ENCODE data around the gene DISC1. TPM values are rescaled to one million over a fixed set of nuclear protein-coding genes. Genes with fewer than 3 reads are reported as not detected.

Gene DISC1
- total RNA-seq, 3 donors from 2014 or later: 4.8 to 11.3 (median 8.9) TPM

DNA sequence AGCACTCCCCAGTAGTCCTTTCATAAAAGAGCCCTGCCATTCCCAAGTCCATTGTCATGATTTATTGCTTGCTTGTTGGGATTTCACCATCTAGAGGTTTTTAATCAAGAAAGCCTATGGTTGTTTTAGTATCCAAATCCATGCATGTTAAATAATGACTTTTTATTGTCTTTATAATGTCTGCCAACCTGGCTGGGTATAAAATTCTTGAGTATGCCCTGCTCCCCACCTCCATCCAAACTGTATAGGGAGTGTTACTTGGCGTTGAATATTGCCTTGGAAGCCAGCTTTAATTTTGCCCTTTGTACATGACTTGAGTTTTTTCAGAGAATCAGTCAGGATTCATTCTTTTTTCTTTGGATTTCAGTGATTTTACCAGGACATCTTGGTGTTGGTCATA lies 44.2 kb downstream of the DISC1 start:
- H3K4me3 ChIP-seq: no peak overlapping the region
- peaks cover 8% of the 10 kb centered on the region for H3K4me1 ChIP-seq (ENCODE audit: low read depth)
- H3K9me3 ChIP-seq: peaks cover 16% of the 10 kb centered on the region
- intact Hi-C loops (cut with DNase I, micrococcal nuclease): no loop called here
- TF ChIP-seq, protein P1, sequence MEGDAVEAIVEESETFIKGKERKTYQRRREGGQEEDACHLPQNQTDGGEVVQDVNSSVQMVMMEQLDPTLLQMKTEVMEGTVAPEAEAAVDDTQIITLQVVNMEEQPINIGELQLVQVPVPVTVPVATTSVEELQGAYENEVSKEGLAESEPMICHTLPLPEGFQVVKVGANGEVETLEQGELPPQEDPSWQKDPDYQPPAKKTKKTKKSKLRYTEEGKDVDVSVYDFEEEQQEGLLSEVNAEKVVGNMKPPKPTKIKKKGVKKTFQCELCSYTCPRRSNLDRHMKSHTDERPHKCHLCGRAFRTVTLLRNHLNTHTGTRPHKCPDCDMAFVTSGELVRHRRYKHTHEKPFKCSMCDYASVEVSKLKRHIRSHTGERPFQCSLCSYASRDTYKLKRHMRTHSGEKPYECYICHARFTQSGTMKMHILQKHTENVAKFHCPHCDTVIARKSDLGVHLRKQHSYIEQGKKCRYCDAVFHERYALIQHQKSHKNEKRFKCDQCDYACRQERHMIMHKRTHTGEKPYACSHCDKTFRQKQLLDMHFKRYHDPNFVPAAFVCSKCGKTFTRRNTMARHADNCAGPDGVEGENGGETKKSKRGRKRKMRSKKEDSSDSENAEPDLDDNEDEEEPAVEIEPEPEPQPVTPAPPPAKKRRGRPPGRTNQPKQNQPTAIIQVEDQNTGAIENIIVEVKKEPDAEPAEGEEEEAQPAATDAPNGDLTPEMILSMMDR (IDR thresholded peaks at IDR 0.05): no peak
- DNase-seq: no peak
- ATAC-seq: no peak
- H3K36me3 ChIP-seq (ENCODE audit: low read depth): no peaks in the 10 kb centered on the region

DNA sequence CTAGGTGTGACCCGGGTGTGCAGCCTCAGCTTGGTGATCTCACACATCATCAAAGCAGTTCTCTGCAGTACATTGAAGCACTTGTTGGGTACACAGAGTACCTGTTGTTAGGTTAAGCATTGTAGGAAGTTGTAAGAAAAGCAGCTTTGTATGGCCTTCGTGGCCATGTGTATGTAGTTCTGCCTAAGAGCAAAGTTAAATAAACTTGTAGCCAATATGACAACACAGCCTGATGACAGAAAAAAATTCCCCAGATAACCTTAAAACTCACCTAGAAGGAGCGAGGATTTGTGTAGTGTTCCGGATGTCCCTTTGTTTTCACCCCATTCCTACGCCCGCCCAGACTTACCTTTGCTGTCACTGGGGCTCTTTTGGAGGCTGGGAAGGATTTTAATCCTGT lies 48.0 kb downstream of the DISC1 start:
- ATAC-seq (peak; percentile 86), DNase-seq (no peak)
- intact Hi-C loops (cut with DNase I, micrococcal nuclease): no loop called here
- no peaks in the 10 kb centered on the region for H3K36me3 ChIP-seq (ENCODE audit: low read depth)
- no peaks in the 10 kb centered on the region for H3K4me1 ChIP-seq (ENCODE audit: low read depth)
- TF ChIP-seq, protein P1 (IDR thresholded peaks at IDR 0.05): no peak
- peaks cover 12% of the 10 kb centered on the region for H3K9me3 ChIP-seq
- H3K4me3 ChIP-seq: no peak overlapping the region

DNA sequence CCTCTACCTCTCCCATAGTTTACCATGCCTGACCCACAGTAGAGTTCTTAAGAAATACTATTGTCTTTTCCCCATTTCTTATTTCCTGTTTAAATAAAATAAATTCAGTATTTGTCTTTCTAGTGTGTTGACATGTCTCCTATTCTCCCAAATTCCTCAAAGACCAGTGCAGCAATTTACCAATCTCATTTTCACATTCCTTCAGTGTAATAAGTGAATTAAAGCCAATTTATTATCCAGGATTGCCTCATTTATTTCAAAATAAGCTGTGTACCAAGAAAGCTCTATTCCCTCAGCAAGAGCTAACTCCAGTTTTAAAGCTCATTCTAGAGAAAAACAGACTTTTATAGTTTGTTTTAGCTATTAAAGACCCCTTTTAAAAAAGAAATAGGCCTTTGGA lies 49.9 kb downstream of the DISC1 start:
- Histone ChIP-seq H3K4me3 (no peak overlapping the region), H3K36me3 (ENCODE audit: low read depth) (no peaks in the 10 kb centered on the region), H3K4me1 (ENCODE audit: low read depth) (no peaks in the 10 kb centered on the region), H3K9me3 (no peaks in the 10 kb centered on the region)
- TF ChIP-seq, protein P1 (IDR thresholded peaks at IDR 0.05): no peak
- ATAC-seq: no peak
- intact Hi-C loops (cut with DNase I, micrococcal nuclease): no loop called here
- no peak for DNase-seq

DNA sequence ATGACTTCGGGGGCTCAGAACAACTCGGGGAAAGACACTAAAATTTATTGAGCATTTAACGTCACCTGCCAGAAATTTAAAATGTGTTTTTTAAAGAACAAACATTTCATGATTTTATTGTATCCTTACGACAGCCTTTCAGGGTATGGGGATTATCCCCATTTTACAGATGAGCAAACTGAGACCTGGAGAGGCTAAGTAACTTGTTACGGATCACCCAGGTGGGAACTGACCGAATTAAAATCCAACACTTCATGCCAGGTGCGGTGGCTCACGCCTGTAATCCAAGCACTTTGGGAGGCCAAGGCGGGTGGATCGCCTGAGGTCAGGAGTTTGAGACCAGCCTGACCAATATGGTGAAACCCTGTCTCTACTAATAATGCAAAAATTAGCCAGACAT lies 50.9 kb downstream of the DISC1 start:
- Histone ChIP-seq H3K4me1 (ENCODE audit: low read depth) (peaks cover 2% of the 10 kb centered on the region), H3K4me3 (no peak overlapping the region), H3K36me3 (ENCODE audit: low read depth) (no peaks in the 10 kb centered on the region), H3K9me3 (no peaks in the 10 kb centered on the region)
- no peak for ATAC-seq
- intact Hi-C loops (cut with DNase I, micrococcal nuclease): no loop called here
- no peak for DNase-seq
- TF ChIP-seq, protein P1 (IDR thresholded peaks at IDR 0.05): no peak

DNA sequence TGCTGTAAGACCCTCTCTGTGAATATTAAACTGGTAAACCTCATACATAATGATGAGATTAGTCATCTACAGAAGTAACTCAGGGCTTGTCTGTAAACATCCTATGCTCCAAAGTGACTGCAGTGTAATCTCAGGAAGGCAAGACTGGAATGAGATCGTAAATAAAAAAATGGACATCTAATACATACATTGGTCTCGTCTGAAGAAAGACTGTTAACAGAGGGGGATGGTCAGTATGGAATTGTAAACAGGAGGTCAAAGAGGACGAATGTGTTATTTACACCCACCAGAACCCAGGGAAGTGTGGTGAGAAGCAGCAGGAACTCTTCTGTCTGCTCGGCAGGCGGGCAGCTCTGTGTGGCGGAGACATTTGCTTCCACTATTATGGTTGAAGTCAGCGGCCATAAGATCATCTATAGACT lies 51.4 kb downstream of the DISC1 start:
- TF ChIP-seq, protein P1 (IDR thresholded peaks at IDR 0.05): no peak
- Histone ChIP-seq H3K36me3 (ENCODE audit: low read depth) (no peaks in the 10 kb centered on the region), H3K9me3 (no peaks in the 10 kb centered on the region), H3K4me1 (ENCODE audit: low read depth) (peaks cover 8% of the 10 kb centered on the region), H3K4me3 (no peak overlapping the region)
- DNase-seq (no peak), ATAC-seq (no peak)
- intact Hi-C loops (cut with DNase I, micrococcal nuclease): no loop called here

DNA sequence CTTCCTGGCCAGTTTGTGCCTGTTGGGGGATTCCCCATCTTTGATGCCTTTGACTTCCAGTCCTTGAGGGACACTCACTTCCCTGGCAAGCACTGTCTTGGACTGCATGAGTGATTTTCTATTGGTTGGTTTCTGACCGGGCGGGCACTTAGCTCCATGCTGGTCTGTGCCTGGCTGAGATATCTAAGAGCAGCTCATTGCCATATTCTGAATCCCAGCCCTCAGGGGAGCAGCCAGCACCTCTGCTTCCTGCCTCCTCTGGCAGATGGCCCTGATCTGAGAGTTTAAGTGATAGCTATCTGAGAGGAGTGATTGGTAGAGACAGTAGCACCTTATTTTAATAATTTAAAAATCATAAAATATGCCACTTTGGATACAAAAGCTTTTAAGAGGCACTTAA lies 52.5 kb downstream of the DISC1 start:
- intact Hi-C loops (cut with DNase I, micrococcal nuclease): no loop called here
- ATAC-seq (no peak), DNase-seq (no peak)
- no peaks in the 10 kb centered on the region for H3K36me3 ChIP-seq (ENCODE audit: low read depth)
- H3K9me3 ChIP-seq: no peaks in the 10 kb centered on the region
- no peak overlapping the region for H3K4me3 ChIP-seq
- TF ChIP-seq, protein P1 (IDR thresholded peaks at IDR 0.05): no peak
- peaks cover 14% of the 10 kb centered on the region for H3K4me1 ChIP-seq (ENCODE audit: low read depth)
